Heart right ventricle (tissue), 16 donors: ENCODE measurements around the gene PEAK3. TPM values are rescaled to one million over a fixed set of nuclear protein-coding genes. Genes with fewer than 3 reads are reported as not detected.

Source experiments
- ATAC-seq, 8 donors: fragments of 200-7000 bp; cut with Tn5 transposase; one replicate each; pipeline ENCODE4 v1.9.1; 2020; ENCODE audit warnings: mild to moderate bottlenecking in 8 of 8, moderate library complexity in 8 of 8, moderate number of reproducible peaks in 1 of 8
- DNase-seq, 2 donors: peaks; one replicate each; pipeline ENCODE4 v3.0.0-alpha.2; 2020
- H3K27ac ChIP-seq, 10 donors: fragments of 200-600 bp; sonication (generic) in 2 of 10; one replicate each; pipeline versions ENCODE4 v1.5.0 to v1.8.0; 2020 to 2022; ENCODE audit warnings: mild to moderate bottlenecking in 3 of 10
- H3K27me3 ChIP-seq, 7 donors: fragments of 200-600 bp; one replicate each; pipeline ENCODE4 v1.8.0; 2021 to 2022; ENCODE audit warnings: mild to moderate bottlenecking in 2 of 7
- H3K36me3 ChIP-seq, 9 donors: fragments of 200-600 bp; sonication (generic) in 1 of 9; one replicate each; pipeline versions ENCODE4 v1.5.0 to v1.8.0; 2020 to 2022; ENCODE audit warnings: mild to moderate bottlenecking in 2 of 9
- H3K4me1 ChIP-seq, 9 donors: fragments of 200-600 bp; sonication (generic) in 1 of 9; one replicate each; pipeline versions ENCODE4 v1.5.0 to v1.8.0; 2020 to 2022; ENCODE audit warnings: mild to moderate bottlenecking in 4 of 9
- H3K4me3 ChIP-seq, 10 donors: fragments of 200-600 bp; sonication (generic) in 2 of 10; one replicate each; pipeline versions ENCODE4 v1.5.0 to v1.8.0; 2020 to 2022; ENCODE audit warnings: mild to moderate bottlenecking in 7 of 10, moderate library complexity in 2 of 10
- H3K9me3 ChIP-seq, 11 donors: fragments of 200-600 bp in 10 of 11; sonication (generic) in 2 of 11; one replicate each; pipeline versions ENCODE4 v1.5.0 to v1.8.0; 2013 to 2022; ENCODE audit warnings: mild to moderate bottlenecking in 2 of 11, control low read depth in 1 of 11, moderate library complexity in 1 of 11
- WGBS, 2 donors: extraction: QIAGEN DNeasy Blood & Tissue Kit; methylation state at CpG; one replicate each; pipeline ENCODE4 v1.1.7; 2013; ENCODE audit warnings: inconsistent platforms in 1 of 2; 5-methylcytosine and 5-hydroxymethylcytosine counted together
- intact Hi-C, 10 donors: fragments of 100-400 bp; cut with DNase I; formaldehyde crosslinking; loops; one replicate each; pipeline versions ENCODE4 v1.11.1 to v1.14.2; 2022
- polyA plus RNA-seq, 2 donors: library from polyadenylated mRNA; stranded (reverse); fragments of 200-250 nt; gene quantifications; one replicate each; pipeline ENCODE4 v1.2.3, GENCODE V29; 2013
- total RNA-seq, 10 donors: library from RNA; stranded (reverse); fragmentation: NEBNext Ultra II Directional in 3 of 10; extraction: Animal tissue kit (Norgen Biotek cat#: 25700) in 3 of 10; gene quantifications; one replicate each; pipeline versions ENCODE4 v1.2.1 to v1.2.4, GENCODE V29; 2021 to 2023
- TF ChIP-seq, protein P1 (sequence below), 9 donors: fragments of 200-600 bp; sonication (generic) in 2 of 9; IDR thresholded peaks; one replicate each; pipeline versions ENCODE4 v1.5.0 to v1.8.0; 2021 to 2022; ENCODE audit warnings: antibody characterized with exemption in 9 of 9, mild to moderate bottlenecking in 5 of 9, moderate library complexity in 1 of 9
- donor health status: Arrhythmogenic right ventricular cardiomyopathy.
- donor health status: ischemic (EF 13 %, LVEDD 7.1; RV severe dilation, severe dysfunction).
- donor health status: healthy with polysubstance abuse.
- donor health status: DM: no; HTN: yes; CAD: no.
- donor health status: DM: no; HTN: no; CAD: no.
- donor health status: ischemic (EF 25% LVEDD 6.9; RV normal size, moderate dysfunction).
- donor health status: ischemic (EF 25% LVEDD 5.7; RV mildly dilated, moderate dysfunction).
- donor health status: healthy.
- donor health status: DM: yes; HTN: yes; CAD: no.
- donor health status: Ischemic cardiomyopathy.
- donor health status: ischemic (EF 35%, LVEDD 5.7; RV mildly dilated, moderate dysfunction).
- donor health status: nonischemic (EF 11% LVEDD 7.7; RV severe dilation, severe dysfunction).
- donor health status: DM: yes; HTN: yes; CAD: no.
- donor health status: PGD.
- donor health status: ischemic (EF 29% LVEDD 5.4; RV normal size, mild dysfunction).
- donor health status: nonischemic (EF 23%, LVEDD 6.1; RV moderate dilation, normal function).

The PEAK3 gene
- total and polyA plus RNA-seq, 12 donors: 0.11 to 1.1 (median 0.19) TPM

DNA sequence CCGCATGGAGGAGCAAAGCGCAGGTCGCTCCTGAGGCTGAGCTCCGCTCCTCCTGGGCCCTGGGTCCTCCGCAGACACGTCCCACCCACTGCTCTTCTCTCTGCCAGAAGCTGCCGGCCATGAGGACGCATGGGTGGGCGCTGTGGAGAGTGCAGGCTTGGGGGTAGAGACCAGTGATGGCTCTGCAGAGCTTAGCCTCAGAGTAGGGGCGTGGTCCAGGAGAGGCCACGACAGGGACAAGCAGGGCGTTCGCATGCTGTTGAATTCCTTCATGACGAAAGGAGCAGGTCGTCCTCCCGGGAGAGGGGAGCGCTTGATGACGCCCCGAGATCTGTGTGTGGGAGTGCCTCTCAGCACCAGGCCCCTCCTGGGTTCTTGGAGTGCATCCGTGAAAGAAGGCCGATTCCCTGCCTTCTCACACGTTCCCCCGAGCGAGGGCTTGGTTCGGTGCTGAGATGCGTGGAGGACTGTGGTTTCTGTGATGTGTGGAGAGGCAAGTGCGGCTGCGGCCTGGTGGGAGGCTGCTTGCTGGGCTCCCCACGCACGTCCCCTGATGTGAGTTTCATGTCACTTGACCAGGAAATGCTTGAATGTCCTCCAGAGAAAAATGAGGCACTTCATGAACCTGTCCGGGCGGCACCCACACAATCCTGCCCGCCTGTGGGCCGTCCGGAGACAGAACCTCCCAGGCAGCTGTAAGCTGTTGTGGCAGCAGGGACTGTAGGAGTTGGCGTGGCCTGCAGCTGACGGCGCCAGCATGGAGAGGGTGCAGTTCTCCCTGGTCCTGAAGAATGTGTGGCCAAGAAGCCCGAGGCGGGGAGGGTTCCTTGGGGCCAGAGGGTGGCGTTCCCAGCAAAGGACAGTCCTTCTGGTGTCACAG, 40.9 kb downstream of the PEAK3 start:
- peak overlapping the region in 5 of 10 donors; percentile 44 to 56 (median 50) for H3K4me3 ChIP-seq
- peaks cover 24 to 68% (median 52%) of the 10 kb centered on the region in 9 donors for H3K4me1 ChIP-seq
- WGBS, 2 donors: 75 to 77% methylated on average over 41 of the region's 41 CpGs
- ATAC-seq: no peak
- H3K27ac ChIP-seq: peak overlapping the region in 5 of 10 donors; percentile 63 to 79 (median 68)
- H3K9me3 ChIP-seq: no peaks in the 10 kb centered on the region
- H3K27me3 ChIP-seq: no peaks in the 10 kb centered on the region
- peaks cover 13 to 47% (median 30%) of the 10 kb centered on the region in 9 donors for H3K36me3 ChIP-seq
- TF ChIP-seq, protein P1, sequence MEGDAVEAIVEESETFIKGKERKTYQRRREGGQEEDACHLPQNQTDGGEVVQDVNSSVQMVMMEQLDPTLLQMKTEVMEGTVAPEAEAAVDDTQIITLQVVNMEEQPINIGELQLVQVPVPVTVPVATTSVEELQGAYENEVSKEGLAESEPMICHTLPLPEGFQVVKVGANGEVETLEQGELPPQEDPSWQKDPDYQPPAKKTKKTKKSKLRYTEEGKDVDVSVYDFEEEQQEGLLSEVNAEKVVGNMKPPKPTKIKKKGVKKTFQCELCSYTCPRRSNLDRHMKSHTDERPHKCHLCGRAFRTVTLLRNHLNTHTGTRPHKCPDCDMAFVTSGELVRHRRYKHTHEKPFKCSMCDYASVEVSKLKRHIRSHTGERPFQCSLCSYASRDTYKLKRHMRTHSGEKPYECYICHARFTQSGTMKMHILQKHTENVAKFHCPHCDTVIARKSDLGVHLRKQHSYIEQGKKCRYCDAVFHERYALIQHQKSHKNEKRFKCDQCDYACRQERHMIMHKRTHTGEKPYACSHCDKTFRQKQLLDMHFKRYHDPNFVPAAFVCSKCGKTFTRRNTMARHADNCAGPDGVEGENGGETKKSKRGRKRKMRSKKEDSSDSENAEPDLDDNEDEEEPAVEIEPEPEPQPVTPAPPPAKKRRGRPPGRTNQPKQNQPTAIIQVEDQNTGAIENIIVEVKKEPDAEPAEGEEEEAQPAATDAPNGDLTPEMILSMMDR (IDR thresholded peaks at IDR 0.05): no peak
- DNase-seq: no peak
- intact Hi-C loops: no loop called here

DNA sequence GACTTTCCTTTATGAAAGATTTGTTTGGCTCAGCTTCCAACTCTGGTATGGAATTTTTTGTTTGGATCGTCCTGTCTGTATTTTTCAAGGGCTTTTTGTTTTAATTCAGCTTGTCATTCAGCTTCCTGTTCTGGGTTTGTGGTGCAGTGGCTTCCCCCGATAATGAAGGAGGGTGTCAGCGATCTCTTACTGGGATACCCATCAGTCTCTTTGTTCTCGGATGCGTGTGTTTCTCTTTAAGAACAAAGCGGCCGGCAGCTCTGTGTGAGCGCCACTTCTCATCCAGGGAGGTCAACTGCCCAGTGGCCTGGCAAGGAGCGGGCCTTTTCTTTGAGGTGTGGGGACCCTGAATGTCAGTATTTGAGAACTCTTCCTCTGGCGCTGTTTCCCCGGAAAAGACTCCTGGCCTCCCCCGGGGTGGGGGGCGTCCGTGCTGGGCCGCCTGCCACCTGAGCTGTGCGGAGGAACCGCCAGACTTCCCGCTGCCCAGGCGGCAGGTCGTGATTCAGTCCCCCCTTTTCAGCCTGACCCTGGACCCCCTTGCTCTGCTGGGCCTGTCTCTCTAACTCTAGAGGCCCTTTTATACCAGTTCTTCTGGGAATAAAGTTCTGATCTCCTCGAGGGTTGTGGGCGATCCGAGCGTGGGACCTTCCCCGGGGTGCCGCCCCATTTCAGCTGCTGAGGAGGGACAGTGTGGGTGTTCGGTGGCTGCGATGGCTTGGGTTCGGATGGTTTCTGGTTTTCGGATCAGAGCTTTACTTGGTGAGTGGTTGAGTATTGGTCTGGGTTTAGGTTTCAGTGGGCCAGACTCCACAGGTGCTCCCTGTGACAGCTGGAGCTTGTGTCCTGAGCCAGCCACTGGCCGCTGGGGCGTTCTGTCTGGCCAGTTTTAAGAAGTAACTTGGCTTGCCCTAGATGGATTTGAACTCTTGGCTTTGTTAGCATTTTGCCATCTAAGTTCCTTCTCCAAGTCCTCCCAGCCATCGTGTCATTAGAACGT, 41.9 kb downstream of the PEAK3 start:
- Histone ChIP-seq H3K27ac (peak overlapping the region in 9 of 10 donors; percentile 5 to 79 (median 66)), H3K4me1 (peaks cover 27 to 69% (median 56%) of the 10 kb centered on the region in 9 donors), H3K9me3 (no peaks in the 10 kb centered on the region), H3K27me3 (no peaks in the 10 kb centered on the region), H3K36me3 (peaks cover 7 to 37% (median 19%) of the 10 kb centered on the region in 9 donors), H3K4me3 (peak overlapping the region in 9 of 10 donors; percentile 23 to 56 (median 46))
- intact Hi-C loops: loop anchor here in 9 of 10 donors (1.0 to 10.0 kb wide), 10 partner anchors 25 to 155 kb away; partner anchors contain the start of genes AP3D1 (in 2 of the 9) and DOT1L (in 1 of the 9)
- WGBS, 2 donors: 22 to 23% methylated on average over 33 to 34 of the region's 34 CpGs
- ATAC-seq: no peak
- TF ChIP-seq, protein P1 (IDR thresholded peaks at IDR 0.05): no peak
- DNase-seq: no peak

DNA sequence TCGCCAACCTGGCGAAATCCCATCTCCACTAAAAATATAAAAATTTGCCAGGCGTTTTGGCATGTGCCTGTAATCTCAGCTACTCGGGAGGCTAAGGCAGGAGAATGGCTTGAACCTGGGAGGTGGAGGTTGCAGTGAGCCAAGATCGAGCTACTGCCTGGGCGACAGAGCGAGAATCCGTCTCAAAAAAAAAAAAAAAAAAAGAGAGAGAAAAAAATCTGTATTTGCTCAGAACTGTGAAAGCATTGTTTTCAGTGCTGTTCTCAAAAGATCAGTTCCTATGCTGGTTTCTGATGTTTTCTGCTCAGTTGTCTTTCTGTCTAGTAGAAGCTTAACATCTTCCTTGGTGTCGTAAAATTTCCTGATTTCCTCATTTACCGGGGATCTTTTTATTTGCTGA, 42.8 kb downstream of the PEAK3 start:
- no peaks in the 10 kb centered on the region for H3K9me3 ChIP-seq
- H3K27me3 ChIP-seq: no peaks in the 10 kb centered on the region
- H3K36me3 ChIP-seq: peaks cover 1 to 29% (median 10%) of the 10 kb centered on the region in 9 donors
- H3K4me1 ChIP-seq: peaks cover 27 to 78% (median 65%) of the 10 kb centered on the region in 9 donors
- TF ChIP-seq, protein P1 (IDR thresholded peaks at IDR 0.05): no peak
- peak overlapping the region in 6 of 10 donors; percentile 41 to 56 (median 48) for H3K4me3 ChIP-seq
- no peak for DNase-seq
- intact Hi-C loops: loop anchor here in 9 of 10 donors (1.0 to 10.0 kb wide), 10 partner anchors 26 to 156 kb away; partner anchors contain the start of genes AP3D1 (in 2 of the 9) and DOT1L (in 1 of the 9)
- 67 to 72% methylated on average over 10 of the region's 10 CpGs for WGBS, 2 donors
- H3K27ac ChIP-seq: peak overlapping the region in 7 of 10 donors; percentile 5 to 79 (median 68)
- no peak for ATAC-seq
